Loucy (cell line): Measurements from ENCODE around the gene DGKB.

Experiments
- CTCF ChIP-seq: fragments of 200-600 bp; sonication (generic); conservative IDR thresholded peaks from 2 replicates; pipeline ENCODE4 v1.5.1; 2014; ENCODE audit warnings: mild to moderate bottlenecking, antibody characterized with exemption, low read length
- EZH2phosphoT487 ChIP-seq: fragments of 200-600 bp; IDR thresholded peaks from 2 replicates; pipeline ENCODE4 v1.6.1; 2018; ENCODE audit warnings: antibody characterized with exemption, mild to moderate bottlenecking, moderate library complexity, borderline replicate concordance

- no peak for TF ChIP-seq CTCF
- no peak for TF ChIP-seq EZH2phosphoT487
Observed at GRCh38 chr7:14374336-14374735, 528.2 kb downstream of the DGKB start.
